HL-60 (cell line): Measurements from ENCODE around the gene STXBP5L.

Experiments
- DNase-seq, 2 experiments: peaks; one replicate each; pipeline ENCODE4 v3.0.0-alpha.2; 2010 to 2020; ENCODE audit warnings: low read depth in 1 of 2, low spot score in 1 of 2
- H3K27ac ChIP-seq: fragments of 250-450 bp; sonication (Bioruptor Pico); replicated peaks from 2 replicates; pipeline ENCODE4 v1.5.1; 2020; ENCODE audit warnings: mild to moderate bottlenecking, moderate library complexity
- H3K27me3 ChIP-seq: fragments of 250-450 bp; sonication (Bioruptor Pico); 2 replicates; pipeline ENCODE4 v1.5.1; 2021; ENCODE audit warnings: mild to moderate bottlenecking, moderate library complexity; ENCODE audit not compliant: insufficient read depth, poor library complexity, severe bottlenecking
- H3K4me3 ChIP-seq: replicated peaks from 2 replicates; pipeline ENCODE4 v1.5.1; 2011; ENCODE audit warnings: mild to moderate bottlenecking, control low read depth, low read length; ENCODE audit not compliant: insufficient read depth
- GABPA ChIP-seq: IDR thresholded peaks from 2 replicates; pipeline ENCODE4 v1.6.1; 2012; ENCODE audit warnings: low read depth
- POLR2AphosphoS5 ChIP-seq: IDR thresholded peaks from 2 replicates; pipeline ENCODE4 v1.6.1; 2012; ENCODE audit warnings: low read depth
- REST ChIP-seq: IDR thresholded peaks from 2 replicates; pipeline ENCODE4 v1.6.1; 2012; ENCODE audit warnings: low read depth; ENCODE audit not compliant: insufficient replicate concordance
- SPI1 ChIP-seq: IDR thresholded peaks from 2 replicates; pipeline ENCODE4 v1.6.1; 2012; ENCODE audit warnings: low read depth, mild to moderate bottlenecking, borderline replicate concordance
- TF ChIP-seq, protein P1 (sequence below): IDR thresholded peaks from one replicate; pipeline ENCODE4 v1.5.1; 2011; ENCODE audit warnings: low read length, control low read depth, inconsistent platforms; ENCODE audit not compliant: insufficient read depth

The STXBP5L gene

DNA sequence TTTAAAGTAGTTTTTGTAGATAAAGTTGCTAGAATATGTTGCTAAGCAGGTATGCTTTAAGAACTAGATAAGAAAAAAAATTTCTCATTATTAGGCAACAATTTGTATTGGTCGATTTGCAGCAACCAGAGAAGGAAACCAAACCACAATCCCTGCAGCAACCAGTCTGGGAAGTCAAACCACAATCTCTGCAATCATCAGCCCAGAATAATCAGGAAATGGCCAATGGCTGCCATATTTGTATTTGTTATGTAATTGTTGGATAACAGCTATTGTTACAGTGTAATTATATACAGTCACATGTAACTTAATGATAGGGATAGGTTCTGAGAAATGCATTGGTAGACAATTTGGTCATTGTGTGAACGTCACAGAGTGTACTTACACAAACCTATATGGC, 23.6 kb downstream of the STXBP5L start:
- no peak overlapping the region for H3K4me3 ChIP-seq
- H3K27me3 ChIP-seq, result no peaks in the 10 kb centered on the region
- TF ChIP-seq SPI1 (no peak), REST (no peak), POLR2AphosphoS5 (no peak), GABPA (no peak)
- TF ChIP-seq, protein P1, sequence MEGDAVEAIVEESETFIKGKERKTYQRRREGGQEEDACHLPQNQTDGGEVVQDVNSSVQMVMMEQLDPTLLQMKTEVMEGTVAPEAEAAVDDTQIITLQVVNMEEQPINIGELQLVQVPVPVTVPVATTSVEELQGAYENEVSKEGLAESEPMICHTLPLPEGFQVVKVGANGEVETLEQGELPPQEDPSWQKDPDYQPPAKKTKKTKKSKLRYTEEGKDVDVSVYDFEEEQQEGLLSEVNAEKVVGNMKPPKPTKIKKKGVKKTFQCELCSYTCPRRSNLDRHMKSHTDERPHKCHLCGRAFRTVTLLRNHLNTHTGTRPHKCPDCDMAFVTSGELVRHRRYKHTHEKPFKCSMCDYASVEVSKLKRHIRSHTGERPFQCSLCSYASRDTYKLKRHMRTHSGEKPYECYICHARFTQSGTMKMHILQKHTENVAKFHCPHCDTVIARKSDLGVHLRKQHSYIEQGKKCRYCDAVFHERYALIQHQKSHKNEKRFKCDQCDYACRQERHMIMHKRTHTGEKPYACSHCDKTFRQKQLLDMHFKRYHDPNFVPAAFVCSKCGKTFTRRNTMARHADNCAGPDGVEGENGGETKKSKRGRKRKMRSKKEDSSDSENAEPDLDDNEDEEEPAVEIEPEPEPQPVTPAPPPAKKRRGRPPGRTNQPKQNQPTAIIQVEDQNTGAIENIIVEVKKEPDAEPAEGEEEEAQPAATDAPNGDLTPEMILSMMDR, result no peak
- no peak overlapping the region for H3K27ac ChIP-seq
- no peak for DNase-seq

- Histone ChIP-seq H3K27me3 (no peaks in the 10 kb centered on the region), H3K27ac (no peak overlapping the region), H3K4me3 (no peak overlapping the region)
- no peak for DNase-seq
- TF ChIP-seq GABPA, result no peak
- TF ChIP-seq POLR2AphosphoS5, result no peak
- TF ChIP-seq, protein P1, result no peak
- TF ChIP-seq SPI1, result no peak
- no peak for TF ChIP-seq REST
Measured at GRCh38 chr3:120956143-120956542, 48.1 kb downstream of the STXBP5L start.

DNA sequence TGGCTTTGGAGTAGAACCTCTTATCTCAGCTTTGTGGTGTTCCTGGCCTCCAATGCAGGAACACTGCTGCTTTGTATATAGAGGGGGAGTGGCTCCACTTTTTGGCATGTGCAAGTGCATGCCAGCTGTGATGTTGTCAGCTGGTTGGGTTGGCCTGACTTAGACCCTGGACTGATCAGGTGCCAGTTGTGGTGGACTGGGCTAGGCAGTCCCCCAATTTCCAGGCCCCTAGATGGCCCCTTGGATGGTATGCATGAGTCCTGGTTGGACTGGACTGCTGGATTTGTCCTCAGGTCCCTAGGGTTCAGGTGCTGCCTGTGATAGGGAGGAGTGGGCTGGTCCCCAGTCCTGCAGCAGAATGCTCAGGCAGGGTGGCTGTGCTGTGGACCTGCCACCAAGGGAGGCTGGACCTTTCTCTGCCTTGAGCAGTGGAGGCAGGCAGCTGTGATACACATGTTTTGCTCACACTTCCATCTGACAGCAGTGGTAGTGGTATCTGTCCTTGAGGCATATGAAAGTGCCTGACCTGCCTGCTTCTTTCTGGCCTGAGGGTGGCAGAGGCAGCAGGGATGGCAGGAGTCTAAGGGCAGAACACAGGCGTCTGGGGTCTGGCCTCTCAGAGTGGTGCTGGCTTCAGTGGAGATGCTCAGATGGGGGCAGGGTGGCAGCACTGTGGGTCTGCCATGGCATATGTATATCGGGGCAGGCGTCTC, 74.8 kb downstream of the STXBP5L start:
- H3K27me3 ChIP-seq, result no peaks in the 10 kb centered on the region
- TF ChIP-seq REST (no peak), GABPA (no peak), SPI1 (no peak), POLR2AphosphoS5 (no peak)
- TF ChIP-seq, protein P1, result no peak
- H3K27ac ChIP-seq, result no peak overlapping the region
- no peak overlapping the region for H3K4me3 ChIP-seq
- DNase-seq, result no peak
